NT2/D1 (cell line): ENCODE data around the gene PPTC7.
A peak's percentile ranks its signal among the peaks of the same experiment; 100 is the strongest.

ENCODE experiments used
- DNase-seq: peaks from one replicate; pipeline ENCODE4 v3.0.0-alpha.2; 2011; ENCODE audit warnings: low read depth, low spot score
- H3K27me3 ChIP-seq: 2 replicates; pipeline ENCODE4 v1.6.0; 2011; ENCODE audit warnings: mild to moderate bottlenecking; ENCODE audit not compliant: insufficient read length, insufficient read depth
- H3K36me3 ChIP-seq: 2 replicates; pipeline ENCODE4 v1.6.1; 2011; ENCODE audit warnings: mild to moderate bottlenecking, low read length, mixed read lengths; ENCODE audit not compliant: insufficient read depth, insufficient read length
- H3K4me1 ChIP-seq: 2 replicates; pipeline ENCODE4 v1.5.1; 2011; ENCODE audit not compliant: insufficient read depth, insufficient read length
- H3K4me3 ChIP-seq: 2 replicates; pipeline ENCODE4 v1.5.1; 2011; ENCODE audit warnings: low read depth; ENCODE audit not compliant: insufficient read length
- H3K9ac ChIP-seq: 2 replicates; pipeline ENCODE4 v1.6.0; 2011; ENCODE audit warnings: low read depth; ENCODE audit not compliant: insufficient read length
- H3K9me3 ChIP-seq: 2 replicates; pipeline ENCODE4 v1.5.1; 2011; ENCODE audit warnings: mild to moderate bottlenecking, low read length; ENCODE audit not compliant: insufficient read depth
- SUZ12 ChIP-seq: IDR thresholded peaks from 2 replicates; pipeline ENCODE4 v1.6.1; 2011; ENCODE audit not compliant: insufficient read length, insufficient read depth; ENCODE audit errors: extremely low read depth
- YY1 ChIP-seq: IDR thresholded peaks from 2 replicates; pipeline ENCODE4 v1.6.1; 2011; ENCODE audit not compliant: insufficient read length, insufficient read depth
- ZNF274 ChIP-seq: IDR thresholded peaks from 2 replicates; pipeline ENCODE4 v1.6.1; 2011; ENCODE audit warnings: mild to moderate bottlenecking, low read depth, low read length

PPTC7 gene

GRCh38 chr12:110513842-110514241, 69.3 kb downstream of the PPTC7 start:
- no peak overlapping the region for H3K4me3 ChIP-seq
- H3K9ac ChIP-seq, result no peak overlapping the region
- H3K36me3 ChIP-seq, result no peaks in the 10 kb centered on the region
- no peak for DNase-seq
- no peak for TF ChIP-seq YY1
- no peak for TF ChIP-seq SUZ12
- no peak for TF ChIP-seq ZNF274
- no peaks in the 10 kb centered on the region for H3K9me3 ChIP-seq
- no peaks in the 10 kb centered on the region for H3K4me1 ChIP-seq
- H3K27me3 ChIP-seq, result no peaks in the 10 kb centered on the region

GRCh38 chr12:110508071-110508586, 75.0 kb downstream of the PPTC7 start:
- Histone ChIP-seq H3K27me3 (no peaks in the 10 kb centered on the region), H3K4me1 (no peaks in the 10 kb centered on the region), H3K9ac (no peak overlapping the region), H3K9me3 (no peaks in the 10 kb centered on the region), H3K4me3 (no peak overlapping the region), H3K36me3 (no peaks in the 10 kb centered on the region)
- no peak for TF ChIP-seq SUZ12
- TF ChIP-seq YY1, result no peak
- no peak for TF ChIP-seq ZNF274
- no peak for DNase-seq

- H3K4me1 ChIP-seq, result no peaks in the 10 kb centered on the region
- DNase-seq, result no peak
- no peaks in the 10 kb centered on the region for H3K36me3 ChIP-seq
- H3K4me3 ChIP-seq, result no peak overlapping the region
- no peak overlapping the region for H3K9ac ChIP-seq
- H3K27me3 ChIP-seq, result no peaks in the 10 kb centered on the region
- H3K9me3 ChIP-seq, result peaks cover 9% of the 10 kb centered on the region; the same call in 1 of the 2 replicates
- TF ChIP-seq SUZ12 (no peak), ZNF274 (no peak), YY1 (no peak)
Observed at GRCh38 chr12:110505332-110505731, 77.8 kb downstream of the PPTC7 start.

- TF ChIP-seq SUZ12, result no peak
- TF ChIP-seq YY1, result no peak
- TF ChIP-seq ZNF274, result no peak
- H3K27me3 ChIP-seq, result no peaks in the 10 kb centered on the region
- H3K4me1 ChIP-seq, result no peaks in the 10 kb centered on the region
- no peak overlapping the region for H3K4me3 ChIP-seq
- no peak for DNase-seq
- no peak overlapping the region for H3K9ac ChIP-seq
- peaks cover 9% of the 10 kb centered on the region; the same call in 1 of the 2 replicates for H3K9me3 ChIP-seq
- H3K36me3 ChIP-seq, result peaks cover 11% of the 10 kb centered on the region
Observed at GRCh38 chr12:110503432-110503831, 79.7 kb downstream of the PPTC7 start.

GRCh38 chr12:110501752-110502738, 81.1 kb downstream of the PPTC7 start, which contains the start of the genes RAD9B and VPS29:
TSS of gene RAD9B (plus strand) at chr12:110502331. CDS start at chr12:110502338, 7 bp downstream.
TSS of gene VPS29 (minus strand) at chr12:110502111. CDS start at chr12:110502051, 60 bp downstream.
- peaks cover 9% of the 10 kb centered on the region; the same call in 1 of the 2 replicates for H3K9me3 ChIP-seq
- DNase-seq, result peak; percentile 98
- H3K4me3 ChIP-seq, result peak within 1 kb of the TSS; percentile 93
- H3K9ac ChIP-seq, result peak within 1 kb of the TSS; percentile 96
- TF ChIP-seq YY1 (peak; percentile 62), ZNF274 (no peak), SUZ12 (no peak)
- H3K27me3 ChIP-seq, result no peaks in the 10 kb centered on the region
- peaks cover 20% of the 10 kb centered on the region for H3K36me3 ChIP-seq
- H3K4me1 ChIP-seq, result no peaks in the 10 kb centered on the region

- H3K9me3 ChIP-seq, result peaks cover 9% of the 10 kb centered on the region; the same call in 1 of the 2 replicates
- no peak for TF ChIP-seq ZNF274
- TF ChIP-seq SUZ12, result no peak
- TF ChIP-seq YY1, result no peak
Observed at GRCh38 chr12:110501399-110501751, 81.7 kb downstream of the PPTC7 start.

GRCh38 chr12:110498984-110499706, 84.0 kb downstream of the PPTC7 start:
- Histone ChIP-seq H3K36me3 (peaks cover 43% of the 10 kb centered on the region), H3K4me1 (no peaks in the 10 kb centered on the region), H3K9me3 (peaks cover 9% of the 10 kb centered on the region; the same call in 1 of the 2 replicates), H3K27me3 (no peaks in the 10 kb centered on the region), H3K4me3 (no peak overlapping the region), H3K9ac (no peak overlapping the region)
- TF ChIP-seq ZNF274 (no peak), YY1 (no peak), SUZ12 (no peak)
- no peak for DNase-seq

More at GRCh38 chr12:110501399-110501751, 81.7 kb downstream of the PPTC7 start:
- no peak for DNase-seq
- Histone ChIP-seq H3K4me1 (no peaks in the 10 kb centered on the region), H3K36me3 (peaks cover 27% of the 10 kb centered on the region), H3K4me3 (peak overlapping the region; percentile 93), H3K9ac (peak overlapping the region; percentile 96), H3K27me3 (no peaks in the 10 kb centered on the region)
